Heart right ventricle (tissue), 16 donors: ENCODE data around the gene DCAF12. TPM values are rescaled to one million over a fixed set of nuclear protein-coding genes. Genes with fewer than 3 reads are reported as not detected.
"Not testable (repeated sequence)": the region's sequence is repeated elsewhere in the genome, so short reads cannot be mapped to it uniquely, and the experiment has no call there.

Experiments used
- ATAC-seq, 8 donors: fragments of 200-7000 bp; cut with Tn5 transposase; one replicate each; pipeline ENCODE4 v1.9.1; 2020; ENCODE audit warnings: mild to moderate bottlenecking in 8 of 8, moderate library complexity in 8 of 8, moderate number of reproducible peaks in 1 of 8
- DNase-seq, 2 donors: peaks; one replicate each; pipeline ENCODE4 v3.0.0-alpha.2; 2020
- H3K27ac ChIP-seq, 10 donors: fragments of 200-600 bp; sonication (generic) in 2 of 10; one replicate each; pipeline versions ENCODE4 v1.5.0 to v1.8.0; 2020 to 2022; ENCODE audit warnings: mild to moderate bottlenecking in 3 of 10
- H3K27me3 ChIP-seq, 7 donors: fragments of 200-600 bp; one replicate each; pipeline ENCODE4 v1.8.0; 2021 to 2022; ENCODE audit warnings: mild to moderate bottlenecking in 2 of 7
- H3K36me3 ChIP-seq, 9 donors: fragments of 200-600 bp; sonication (generic) in 1 of 9; one replicate each; pipeline versions ENCODE4 v1.5.0 to v1.8.0; 2020 to 2022; ENCODE audit warnings: mild to moderate bottlenecking in 2 of 9
- H3K4me1 ChIP-seq, 9 donors: fragments of 200-600 bp; sonication (generic) in 1 of 9; one replicate each; pipeline versions ENCODE4 v1.5.0 to v1.8.0; 2020 to 2022; ENCODE audit warnings: mild to moderate bottlenecking in 4 of 9
- H3K4me3 ChIP-seq, 10 donors: fragments of 200-600 bp; sonication (generic) in 2 of 10; one replicate each; pipeline versions ENCODE4 v1.5.0 to v1.8.0; 2020 to 2022; ENCODE audit warnings: mild to moderate bottlenecking in 7 of 10, moderate library complexity in 2 of 10
- H3K9me3 ChIP-seq, 11 donors: fragments of 200-600 bp in 10 of 11; sonication (generic) in 2 of 11; one replicate each; pipeline versions ENCODE4 v1.5.0 to v1.8.0; 2013 to 2022; ENCODE audit warnings: mild to moderate bottlenecking in 2 of 11, control low read depth in 1 of 11, moderate library complexity in 1 of 11
- CTCF ChIP-seq, 9 donors: fragments of 200-600 bp; sonication (generic) in 2 of 9; IDR thresholded peaks; one replicate each; pipeline versions ENCODE4 v1.5.0 to v1.8.0; 2021 to 2022; ENCODE audit warnings: antibody characterized with exemption in 9 of 9, mild to moderate bottlenecking in 5 of 9, moderate library complexity in 1 of 9
- WGBS, 2 donors: extraction: QIAGEN DNeasy Blood & Tissue Kit; methylation state at CpG; one replicate each; pipeline ENCODE4 v1.1.7; 2013; ENCODE audit warnings: inconsistent platforms in 1 of 2; 5-methylcytosine and 5-hydroxymethylcytosine counted together
- intact Hi-C, 10 donors: fragments of 100-400 bp; cut with DNase I; formaldehyde crosslinking; loops; one replicate each; pipeline versions ENCODE4 v1.11.1 to v1.14.2; 2022
- polyA plus RNA-seq, 2 donors: library from polyadenylated mRNA; stranded (reverse); fragments of 200-250 nt; gene quantifications; one replicate each; pipeline ENCODE4 v1.2.3, GENCODE V29; 2013
- total RNA-seq, 10 donors: library from RNA; stranded (reverse); fragmentation: NEBNext Ultra II Directional in 3 of 10; extraction: Animal tissue kit (Norgen Biotek cat#: 25700) in 3 of 10; gene quantifications; one replicate each; pipeline versions ENCODE4 v1.2.1 to v1.2.4, GENCODE V29; 2021 to 2023
- donor health status: Arrhythmogenic right ventricular cardiomyopathy.
- donor health status: ischemic (EF 13 %, LVEDD 7.1; RV severe dilation, severe dysfunction).
- donor health status: healthy with polysubstance abuse.
- donor health status: DM: no; HTN: yes; CAD: no.
- donor health status: DM: no; HTN: no; CAD: no.
- donor health status: ischemic (EF 25% LVEDD 6.9; RV normal size, moderate dysfunction).
- donor health status: ischemic (EF 25% LVEDD 5.7; RV mildly dilated, moderate dysfunction).
- donor health status: healthy.
- donor health status: DM: yes; HTN: yes; CAD: no.
- donor health status: Ischemic cardiomyopathy.
- donor health status: ischemic (EF 35%, LVEDD 5.7; RV mildly dilated, moderate dysfunction).
- donor health status: nonischemic (EF 11% LVEDD 7.7; RV severe dilation, severe dysfunction).
- donor health status: DM: yes; HTN: yes; CAD: no.
- donor health status: PGD.
- donor health status: ischemic (EF 29% LVEDD 5.4; RV normal size, mild dysfunction).
- donor health status: nonischemic (EF 23%, LVEDD 6.1; RV moderate dilation, normal function).

The DCAF12 gene
- total and polyA plus RNA-seq, 12 donors = 6.4 to 24.2 (median 15.7) TPM

GRCh38 chr9:34047864-34048726 is 78.4 kb downstream of the DCAF12 start:
- no peaks in the 10 kb centered on the region for H3K9me3 ChIP-seq
- H3K4me3 ChIP-seq = peak overlapping the region; percentile 89 to 99 (median 92)
- peaks cover 4 to 36% (median 29%) of the 10 kb centered on the region in 9 donors for H3K4me1 ChIP-seq
- peak; percentile 4 to 58 (median 22) for ATAC-seq
- 1 to 2% methylated on average over 29 of the region's 29 CpGs for WGBS, 2 donors
- no peaks in the 10 kb centered on the region for H3K27me3 ChIP-seq
- peak overlapping the region; percentile 82 to 98 (median 94) for H3K27ac ChIP-seq
- H3K36me3 ChIP-seq = peaks cover 0 to 12% (median 0%) of the 10 kb centered on the region in 9 donors
- TF ChIP-seq CTCF (IDR thresholded peaks at IDR 0.05) = no peak
- peak in 1 of 2 donors; percentile 28 for DNase-seq
- intact Hi-C loops = no loop called here

GRCh38 chr9:34046784-34047379 is 79.6 kb downstream of the DCAF12 start:
- WGBS, 2 donors = 46 to 52% methylated on average over 5 of the region's 5 CpGs
- Histone ChIP-seq H3K9me3 (no peaks in the 10 kb centered on the region), H3K36me3 (peaks cover 0 to 22% (median 0%) of the 10 kb centered on the region in 9 donors), H3K27me3 (no peaks in the 10 kb centered on the region), H3K27ac (peak overlapping the region in 4 of 10 donors; percentile 46 to 97 (median 89)), H3K4me1 (peaks cover 4 to 36% (median 29%) of the 10 kb centered on the region in 9 donors), H3K4me3 (peak overlapping the region in 5 of 10 donors; percentile 89 to 99 (median 96))
- TF ChIP-seq CTCF (IDR thresholded peaks at IDR 0.05) = no peak
- intact Hi-C loops = no loop called here
- ATAC-seq = no peak
- DNase-seq = no peak

- TF ChIP-seq CTCF (IDR thresholded peaks at IDR 0.05) = no peak
- peaks cover 0 to 30% (median 0%) of the 10 kb centered on the region in 9 donors for H3K36me3 ChIP-seq
- no peaks in the 10 kb centered on the region for H3K9me3 ChIP-seq
- intact Hi-C loops = no loop called here
- no peak overlapping the region for H3K4me3 ChIP-seq
- peaks cover 4 to 36% (median 29%) of the 10 kb centered on the region in 9 donors for H3K4me1 ChIP-seq
- ATAC-seq (no peak), DNase-seq (no peak)
- no peak overlapping the region for H3K27ac ChIP-seq
- 70 to 71% methylated on average over 3 of the region's 3 CpGs for WGBS, 2 donors
- no peaks in the 10 kb centered on the region for H3K27me3 ChIP-seq
Observed at GRCh38 chr9:34045903-34046302, 80.6 kb downstream of the DCAF12 start.

- whole genome bisulfite sequencing, 2 donors = 97 to 98% methylated on average over 10 of the region's 10 CpGs
- H3K27ac ChIP-seq, DNase-seq, ATAC-seq, H3K9me3 ChIP-seq, intact Hi-C loops, H3K27me3 ChIP-seq, H3K4me3 ChIP-seq: not testable (repeated sequence)
- Histone ChIP-seq H3K36me3 (peaks cover 0 to 35% (median 0%) of the 10 kb centered on the region in 9 donors), H3K4me1 (peaks cover 3 to 14% (median 11%) of the 10 kb centered on the region in 9 donors)
Observed at GRCh38 chr9:34042074-34042473, 84.4 kb downstream of the DCAF12 start.

- H3K4me1 ChIP-seq, DNase-seq, H3K27ac ChIP-seq, H3K27me3 ChIP-seq, ATAC-seq, intact Hi-C loops, H3K9me3 ChIP-seq, H3K4me3 ChIP-seq: not testable (repeated sequence)
- H3K36me3 ChIP-seq = peaks cover 0 to 27% (median 0%) of the 10 kb centered on the region in 9 donors
- 97 to 98% methylated on average over 27 to 37 of the region's 37 CpGs for WGBS, 2 donors
Observed at GRCh38 chr9:34038851-34039250, 87.6 kb downstream of the DCAF12 start.
